GM12891 (cell line): ENCODE measurements around the gene SPTBN5.

Experiments
- DNase-seq: peaks from one replicate; pipeline ENCODE4 v3.0.0; 2011; ENCODE audit warnings: low spot score; ENCODE audit not compliant: insufficient read length
- FAIRE-seq: peaks from 2 replicates; lab custom pipeline; 2011; peaks lifted over from hg19 to GRCh38; lab: Jason Lieb, UNC
- PAX5 ChIP-seq: IDR thresholded peaks from 2 replicates; pipeline ENCODE4 v1.6.1; 2011; ENCODE audit warnings: low read length, moderate library complexity, mild to moderate bottlenecking; ENCODE audit not compliant: insufficient read depth, severe bottlenecking
- POLR2A ChIP-seq: IDR thresholded peaks from 2 replicates; pipeline ENCODE4 v1.6.1; 2011; ENCODE audit warnings: low read depth, low read length, control low read depth
- POLR2AphosphoS5 ChIP-seq: IDR thresholded peaks from 2 replicates; pipeline ENCODE4 v1.6.1; 2011; ENCODE audit warnings: low read depth, low read length, control low read depth
- POU2F2 ChIP-seq: IDR thresholded peaks from 2 replicates; pipeline ENCODE4 v1.6.1; 2011; ENCODE audit warnings: low read depth, mild to moderate bottlenecking, control low read depth, low read length, moderate library complexity
- SPI1 ChIP-seq: IDR thresholded peaks from 2 replicates; pipeline ENCODE4 v1.6.1; 2011; ENCODE audit warnings: low read depth, low read length, control low read depth
- TAF1 ChIP-seq: IDR thresholded peaks from 2 replicates; pipeline ENCODE4 v1.6.1; 2011; ENCODE audit warnings: low read depth, low read length, control low read depth

The SPTBN5 gene

DNA sequence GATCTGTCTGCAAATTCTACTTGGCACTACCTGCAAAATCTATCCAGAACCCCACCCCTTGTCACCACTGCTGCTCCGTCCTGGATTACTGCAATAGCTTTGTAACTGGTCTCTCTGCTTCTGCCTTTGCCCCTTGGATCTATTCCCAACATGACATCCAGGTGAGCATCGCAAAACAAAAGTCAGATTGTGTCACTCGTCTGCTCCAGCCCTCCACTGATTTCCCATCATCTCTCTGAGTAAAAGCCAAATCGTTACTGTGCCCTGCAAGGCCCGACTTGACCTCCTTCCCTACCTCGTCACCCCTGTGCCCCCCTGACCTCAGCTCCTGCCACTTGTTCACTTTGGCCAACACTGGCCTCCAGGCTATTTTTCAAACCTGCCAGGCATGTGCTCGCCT, 9.4 kb downstream of the SPTBN5 start:
- DNase-seq (no peak), FAIRE-seq (no peak)

GRCh38 chr15:41883484-41883825, 10.4 kb downstream of the SPTBN5 start:
- DNase-seq (no peak), FAIRE-seq (no peak)
- TF ChIP-seq POU2F2 (no peak), PAX5 (no peak), TAF1 (no peak), SPI1 (no peak), POLR2AphosphoS5 (no peak), POLR2A (no peak)

More for the DNA sequence above, 9.4 kb downstream of the SPTBN5 start:
- no peak for TF ChIP-seq SPI1
- no peak for TF ChIP-seq POU2F2
- no peak for TF ChIP-seq POLR2A
- no peak for TF ChIP-seq TAF1
- no peak for TF ChIP-seq POLR2AphosphoS5
- TF ChIP-seq PAX5, result no peak

DNA sequence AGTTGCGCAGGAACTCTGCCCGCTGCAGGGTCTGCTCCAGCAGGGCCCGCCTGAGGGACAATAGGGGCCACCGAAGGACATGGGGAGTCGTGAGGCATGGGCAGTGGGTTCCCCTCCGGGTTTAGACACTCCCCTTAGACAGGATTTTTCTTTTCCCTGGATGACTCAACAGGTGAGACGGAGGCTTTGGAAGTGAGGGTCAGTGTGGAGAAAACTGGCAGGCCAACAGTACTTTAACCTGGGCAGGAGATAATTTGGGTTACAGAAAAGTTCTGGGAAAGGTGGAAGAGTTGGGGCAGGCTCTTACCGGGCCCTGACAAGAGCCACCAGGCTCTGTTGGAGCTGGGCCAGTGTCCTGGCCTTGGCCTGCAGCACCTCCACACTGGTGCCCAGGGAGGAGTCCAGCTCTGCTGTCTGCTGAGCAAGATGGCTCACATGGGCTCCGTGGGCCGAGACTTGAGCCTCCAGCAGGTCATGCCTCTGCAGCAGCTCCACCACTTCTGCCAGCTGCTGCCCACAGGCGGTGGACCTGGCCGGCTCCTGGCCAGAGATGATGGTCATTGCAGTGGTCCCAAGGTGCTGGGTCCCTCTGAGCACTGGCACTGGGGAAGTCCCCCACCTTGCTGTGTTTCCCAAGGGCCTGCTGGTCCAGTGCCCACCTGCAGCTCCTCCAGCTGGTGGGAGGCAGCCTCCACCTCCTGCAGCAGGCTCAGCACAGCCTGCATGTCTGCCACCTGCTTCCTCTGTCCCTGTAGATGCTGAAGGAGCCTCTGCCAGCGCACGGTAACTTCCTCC, 11.0 kb downstream of the SPTBN5 start:
- TF ChIP-seq POLR2A (no peak), POLR2AphosphoS5 (no peak), POU2F2 (no peak), PAX5 (no peak), TAF1 (no peak)
- FAIRE-seq (no peak), DNase-seq (no peak)

DNA sequence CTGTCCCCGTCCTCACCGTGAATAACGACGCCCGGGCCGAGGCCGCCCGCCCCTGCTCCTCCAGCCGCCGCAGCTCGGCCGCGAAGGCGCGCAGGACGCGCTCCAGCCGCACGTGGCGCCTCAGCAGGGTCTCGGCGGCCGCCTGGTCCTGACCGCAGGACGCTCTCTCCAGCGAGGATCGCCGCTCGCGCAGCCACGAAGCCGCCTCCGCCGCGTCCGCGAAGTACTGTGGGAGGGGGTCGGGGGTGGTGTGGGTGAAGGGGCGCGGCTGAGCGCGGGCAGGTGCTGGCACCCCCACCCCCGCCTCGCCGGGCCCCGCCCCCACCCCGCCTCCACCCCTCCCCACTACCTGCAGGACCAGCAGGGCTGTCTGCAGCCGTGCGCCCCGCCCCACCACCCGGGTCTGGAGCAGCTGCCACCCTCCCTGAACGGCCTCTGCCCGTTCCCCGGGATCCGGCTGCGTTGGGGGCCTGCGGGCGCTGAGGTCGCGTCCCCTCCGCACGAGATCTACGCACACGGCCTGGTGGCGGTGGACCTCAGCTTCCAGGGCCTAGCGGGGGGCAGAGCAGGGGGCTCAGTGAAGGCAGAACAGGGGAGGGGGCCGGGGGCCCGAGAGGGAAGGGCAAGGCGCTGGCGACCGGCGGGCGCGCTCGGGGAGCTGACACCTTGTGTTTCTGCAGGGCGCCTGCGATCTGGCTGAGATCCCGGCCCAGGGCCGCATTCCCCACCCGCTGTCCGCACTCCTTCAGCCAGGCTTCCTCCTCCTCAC, 11.7 kb downstream of the SPTBN5 start:
- FAIRE-seq (no peak), DNase-seq (no peak)
- no peak for TF ChIP-seq TAF1

GRCh38 chr15:41881550-41881919, 12.3 kb downstream of the SPTBN5 start:
- FAIRE-seq (no peak), DNase-seq (no peak)
- TF ChIP-seq PAX5 (no peak), POLR2A (no peak), TAF1 (no peak), POLR2AphosphoS5 (no peak), SPI1 (no peak), POU2F2 (no peak)

DNA sequence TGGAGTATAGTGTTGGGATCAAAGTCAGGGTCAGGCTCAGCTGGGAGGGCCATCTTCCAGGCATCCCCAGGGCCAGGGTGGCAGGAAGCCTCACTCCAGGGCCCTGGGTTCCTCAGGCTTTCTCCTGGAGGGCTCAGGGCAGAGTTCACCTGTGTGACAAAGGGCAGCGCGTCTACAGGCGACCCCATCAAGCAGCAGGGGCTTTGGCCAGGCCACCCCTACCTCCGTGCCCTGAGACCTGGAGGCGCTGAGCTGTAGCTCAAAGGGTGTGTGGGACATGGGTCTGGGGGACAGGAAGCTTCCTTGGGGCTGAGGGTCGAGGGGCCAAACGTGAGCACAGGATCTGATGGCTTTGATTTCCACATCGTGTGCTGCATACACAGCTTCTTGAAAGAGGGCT, 12.8 kb downstream of the SPTBN5 start:
- DNase-seq (no peak), FAIRE-seq (no peak)

GRCh38 chr15:41880156-41880877, 13.5 kb downstream of the SPTBN5 start:
- TF ChIP-seq TAF1 (no peak), POLR2AphosphoS5 (no peak), SPI1 (no peak), POU2F2 (no peak), POLR2A (no peak), PAX5 (no peak)
- no peak for FAIRE-seq
- DNase-seq, result no peak

More for the DNA sequence above, 12.8 kb downstream of the SPTBN5 start:
- no peak for TF ChIP-seq SPI1
- no peak for TF ChIP-seq PAX5
- no peak for TF ChIP-seq TAF1
- TF ChIP-seq POU2F2, result no peak
- TF ChIP-seq POLR2AphosphoS5, result no peak
- TF ChIP-seq POLR2A, result no peak

DNA sequence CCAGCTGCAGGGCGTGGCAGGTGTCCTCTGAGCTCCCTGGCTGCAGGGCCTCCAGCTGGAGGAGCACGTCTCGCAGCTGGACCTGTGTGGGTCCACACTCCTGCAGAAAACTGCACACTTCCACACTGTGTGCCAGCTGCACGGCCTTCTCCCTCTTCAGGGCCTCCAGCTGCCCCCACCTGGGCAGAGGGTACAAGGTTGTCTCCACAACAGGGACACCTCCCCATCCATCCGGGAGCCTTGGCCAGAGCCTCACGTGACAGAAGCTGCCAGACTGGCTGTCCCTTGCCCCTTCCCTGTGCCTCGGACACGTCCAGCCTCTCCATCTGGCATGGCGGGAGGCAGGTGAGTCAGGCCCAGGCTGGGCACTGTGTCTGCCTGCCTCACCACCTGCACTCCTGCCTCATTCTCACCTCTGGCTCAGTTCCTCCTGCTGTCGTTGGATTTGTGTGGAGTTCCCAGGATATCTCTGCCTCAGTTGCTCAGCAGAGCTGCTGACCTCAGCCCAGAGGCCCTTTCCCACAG, 14.5 kb downstream of the SPTBN5 start:
- no peak for DNase-seq
- no peak for TF ChIP-seq POU2F2
- TF ChIP-seq TAF1, result no peak
- TF ChIP-seq PAX5, result no peak

GRCh38 chr15:41878355-41878699, 15.5 kb downstream of the SPTBN5 start:
- TF ChIP-seq TAF1, result no peak
- TF ChIP-seq PAX5, result no peak
- no peak for TF ChIP-seq POLR2A
- TF ChIP-seq POU2F2, result no peak
- no peak for TF ChIP-seq SPI1
- TF ChIP-seq POLR2AphosphoS5, result no peak
- DNase-seq, result no peak
- no peak for FAIRE-seq

More for the DNA sequence above, 14.5 kb downstream of the SPTBN5 start:
- FAIRE-seq, result no peak
